HAP-1 (cell line): ENCODE measurements around the gene AUTS2.

Source experiments
- DNase-seq, 2 experiments: peaks; one replicate each; pipeline ENCODE4 v3.0.0-alpha.2; 2016 to 2020; ENCODE audit warnings: low spot score in 2 of 2
- H3K27me3 ChIP-seq: fragments of 250-450 bp; sonication (Bioruptor Pico); 2 replicates; pipeline ENCODE4 v1.5.1; 2020; ENCODE audit warnings: low read depth, mild to moderate bottlenecking, moderate library complexity
- H3K36me3 ChIP-seq: fragments of 250-450 bp; sonication (Bioruptor Pico); replicated peaks from 2 replicates; pipeline ENCODE4 v1.5.1; 2020; ENCODE audit warnings: mild to moderate bottlenecking
- H3K4me1 ChIP-seq: fragments of 250-450 bp; sonication (Bioruptor Pico); 2 replicates; pipeline ENCODE4 v1.5.1; 2020; ENCODE audit warnings: mild to moderate bottlenecking
- H3K4me3 ChIP-seq: fragments of 250-450 bp; sonication (Bioruptor Pico); 2 replicates; pipeline ENCODE4 v1.5.1; 2020; ENCODE audit warnings: mild to moderate bottlenecking, moderate library complexity
- H3K9me3 ChIP-seq: fragments of 250-450 bp; sonication (Bioruptor Pico); 2 replicates; pipeline ENCODE4 v1.5.1; 2020; ENCODE audit warnings: mild to moderate bottlenecking, moderate library complexity
- in situ Hi-C: fragments of 300-500 bp; cut with MboI; formaldehyde crosslinking; loops from 3 replicates; pipeline ENCODE4 v1.14.3; 2020; ENCODE audit warnings: low sequenced_read_pairs, inconsistent platforms, mixed read lengths

AUTS2 gene

DNA sequence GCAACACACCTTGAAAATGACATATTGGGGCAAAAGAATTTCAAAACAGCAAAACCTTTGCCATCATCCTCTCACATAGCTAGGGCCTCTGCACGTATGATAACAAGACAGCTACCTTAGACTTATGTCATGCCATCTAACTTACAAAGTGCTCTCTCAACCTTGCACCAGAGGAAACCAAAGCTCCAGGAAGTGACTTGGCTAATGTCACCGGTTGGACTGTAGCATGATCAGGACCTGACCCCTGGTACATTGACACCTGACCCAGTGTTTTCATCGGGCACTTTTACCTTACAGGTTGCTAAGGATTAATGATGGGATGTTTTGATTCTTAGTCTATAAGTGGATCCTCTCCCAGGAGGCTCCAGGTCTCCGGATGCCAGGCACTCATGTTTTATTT lies 1003.8 kb downstream of the AUTS2 start:
- H3K9me3 ChIP-seq: 0 out of 2 replicates have a peak, but pooled peaks cover 4% of the 10 kb centered on the region
- H3K36me3 ChIP-seq: no peaks in the 10 kb centered on the region
- no peak overlapping the region for H3K4me3 ChIP-seq
- in situ Hi-C loops: no loop called here
- no peaks in the 10 kb centered on the region for H3K27me3 ChIP-seq
- DNase-seq: no peak
- no peaks in the 10 kb centered on the region for H3K4me1 ChIP-seq

DNA sequence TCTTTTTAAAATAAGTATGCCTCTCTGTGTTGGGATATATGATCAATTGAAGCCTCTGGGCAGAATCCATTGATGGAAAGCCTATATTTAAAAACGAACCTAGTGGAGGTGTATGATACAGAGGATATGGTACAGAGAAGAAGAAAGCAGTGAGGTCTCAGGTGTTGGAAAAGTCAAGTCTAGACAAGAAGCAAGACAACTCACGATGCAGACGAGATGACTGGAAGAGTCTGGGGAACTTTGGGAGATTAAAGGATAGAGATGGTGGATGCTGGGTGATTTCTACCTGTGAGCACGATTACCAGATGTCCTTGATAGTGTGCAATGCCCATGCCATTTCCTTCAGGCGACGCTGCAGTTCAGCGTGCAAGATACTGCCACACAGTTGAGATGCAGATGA lies 1009.0 kb downstream of the AUTS2 start:
- no peaks in the 10 kb centered on the region for H3K4me1 ChIP-seq
- in situ Hi-C loops: no loop called here
- H3K36me3 ChIP-seq: no peaks in the 10 kb centered on the region
- no peaks in the 10 kb centered on the region for H3K27me3 ChIP-seq
- no peaks in the 10 kb centered on the region for H3K9me3 ChIP-seq
- DNase-seq: no peak
- no peak overlapping the region for H3K4me3 ChIP-seq

GRCh38 chr7:70607759-70608158 lies 1009.5 kb downstream of the AUTS2 start:
- no peaks in the 10 kb centered on the region for H3K4me1 ChIP-seq
- H3K9me3 ChIP-seq: no peaks in the 10 kb centered on the region
- in situ Hi-C loops: no loop called here
- no peaks in the 10 kb centered on the region for H3K27me3 ChIP-seq
- no peaks in the 10 kb centered on the region for H3K36me3 ChIP-seq
- DNase-seq: no peak
- H3K4me3 ChIP-seq: no peak overlapping the region

- no peaks in the 10 kb centered on the region for H3K9me3 ChIP-seq
- in situ Hi-C loops: no loop called here
- no peak for DNase-seq
- no peak overlapping the region for H3K4me3 ChIP-seq
- no peaks in the 10 kb centered on the region for H3K36me3 ChIP-seq
- no peaks in the 10 kb centered on the region for H3K4me1 ChIP-seq
- no peaks in the 10 kb centered on the region for H3K27me3 ChIP-seq
Observed at GRCh38 chr7:70608229-70608628, 1010.0 kb downstream of the AUTS2 start.

DNA sequence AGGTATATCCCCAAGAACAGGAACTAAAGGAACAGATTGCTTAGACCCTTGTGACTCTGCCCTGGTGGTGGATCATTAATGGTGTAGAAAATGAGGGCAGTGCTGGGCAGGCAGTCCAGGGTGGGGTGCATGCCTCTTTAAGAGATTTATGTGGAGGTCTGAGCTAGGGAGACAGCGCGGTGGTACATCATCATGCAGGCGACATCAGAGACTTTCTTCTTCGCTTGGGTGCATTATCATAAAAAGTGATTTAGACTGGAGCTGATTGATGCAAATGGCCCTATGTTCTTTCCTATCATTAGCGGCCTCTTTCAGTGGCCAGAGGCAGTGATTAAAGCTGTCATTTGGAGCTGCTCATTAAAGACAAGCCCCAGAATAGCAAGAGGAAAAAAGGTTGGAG lies 1014.5 kb downstream of the AUTS2 start:
- Histone ChIP-seq H3K4me3 (no peak overlapping the region), H3K9me3 (no peaks in the 10 kb centered on the region), H3K27me3 (no peaks in the 10 kb centered on the region), H3K4me1 (no peaks in the 10 kb centered on the region), H3K36me3 (no peaks in the 10 kb centered on the region)
- no peak for DNase-seq
- in situ Hi-C loops: no loop called here

GRCh38 chr7:70614237-70615045 lies 1016.2 kb downstream of the AUTS2 start:
- H3K27me3 ChIP-seq: no peaks in the 10 kb centered on the region
- DNase-seq: peak in 1 of 2 experiments; percentile 41
- in situ Hi-C loops: no loop called here
- no peaks in the 10 kb centered on the region for H3K4me1 ChIP-seq
- H3K36me3 ChIP-seq: no peaks in the 10 kb centered on the region
- H3K9me3 ChIP-seq: no peaks in the 10 kb centered on the region
- no peak overlapping the region for H3K4me3 ChIP-seq

GRCh38 chr7:70615066-70615606 lies 1016.9 kb downstream of the AUTS2 start:
- Histone ChIP-seq H3K4me3 (no peak overlapping the region), H3K9me3 (no peaks in the 10 kb centered on the region), H3K36me3 (no peaks in the 10 kb centered on the region), H3K27me3 (no peaks in the 10 kb centered on the region), H3K4me1 (no peaks in the 10 kb centered on the region)
- in situ Hi-C loops: no loop called here
- no peak for DNase-seq

DNA sequence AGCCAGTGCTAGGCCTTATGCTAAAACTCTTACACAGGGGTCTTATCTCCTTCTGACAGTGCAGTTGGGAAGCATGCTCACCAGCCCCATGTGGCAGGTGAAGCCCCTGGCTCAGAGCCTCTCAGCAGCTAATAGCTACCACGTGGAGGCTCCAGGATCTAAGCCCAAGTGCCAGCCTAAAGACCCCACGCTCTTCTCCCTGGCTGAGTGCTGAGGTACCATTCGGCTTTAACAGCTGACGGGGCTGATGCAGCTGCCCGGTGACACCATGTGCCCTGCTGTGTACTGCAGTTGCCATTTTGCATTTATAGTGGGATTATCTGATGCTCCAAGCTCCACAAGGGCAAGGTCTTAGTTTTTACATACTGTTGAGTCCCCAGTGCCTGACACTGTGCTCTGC lies 1017.9 kb downstream of the AUTS2 start:
- Histone ChIP-seq H3K27me3 (no peaks in the 10 kb centered on the region), H3K4me1 (no peaks in the 10 kb centered on the region), H3K36me3 (no peaks in the 10 kb centered on the region), H3K9me3 (no peaks in the 10 kb centered on the region), H3K4me3 (no peak overlapping the region)
- DNase-seq: no peak
- in situ Hi-C loops: no loop called here

GRCh38 chr7:70616821-70617220 lies 1018.5 kb downstream of the AUTS2 start:
- Histone ChIP-seq H3K9me3 (no peaks in the 10 kb centered on the region), H3K4me1 (no peaks in the 10 kb centered on the region), H3K4me3 (no peak overlapping the region), H3K36me3 (no peaks in the 10 kb centered on the region), H3K27me3 (no peaks in the 10 kb centered on the region)
- DNase-seq: no peak
- in situ Hi-C loops: no loop called here

DNA sequence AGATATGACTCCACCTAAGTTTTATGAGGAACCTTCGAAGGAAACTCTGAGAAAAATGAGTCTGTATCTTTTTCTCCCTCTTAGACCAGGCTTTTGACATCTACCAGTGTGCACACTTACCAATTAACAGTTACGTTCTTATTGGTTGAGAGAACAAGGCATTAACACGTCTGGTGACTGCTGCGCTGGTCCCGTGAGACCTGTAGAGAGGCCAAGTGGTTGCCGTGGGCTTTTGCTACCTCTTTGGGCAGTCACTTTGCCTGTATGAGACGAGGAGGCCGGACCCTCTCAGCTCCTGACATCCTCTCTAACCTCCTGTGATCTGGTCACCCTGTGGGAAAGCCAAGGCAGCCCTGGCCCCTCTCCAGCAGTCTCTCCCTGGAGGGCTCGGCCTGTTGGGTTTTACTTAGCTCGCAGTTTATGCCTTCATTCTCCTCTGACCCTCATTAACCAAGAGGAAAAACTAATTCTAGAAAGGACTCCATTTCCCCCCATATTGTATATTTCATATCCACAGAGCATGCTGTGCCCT lies 1019.8 kb downstream of the AUTS2 start:
- H3K27me3 ChIP-seq: no peaks in the 10 kb centered on the region
- in situ Hi-C loops: no loop called here
- H3K9me3 ChIP-seq: no peaks in the 10 kb centered on the region
- DNase-seq: no peak
- no peaks in the 10 kb centered on the region for H3K36me3 ChIP-seq
- no peaks in the 10 kb centered on the region for H3K4me1 ChIP-seq
- no peak overlapping the region for H3K4me3 ChIP-seq

- Histone ChIP-seq H3K4me3 (no peak overlapping the region), H3K9me3 (no peaks in the 10 kb centered on the region), H3K4me1 (no peaks in the 10 kb centered on the region), H3K27me3 (no peaks in the 10 kb centered on the region), H3K36me3 (no peaks in the 10 kb centered on the region)
- in situ Hi-C loops: no loop called here
- no peak for DNase-seq
Observed at GRCh38 chr7:70619130-70619529, 1020.9 kb downstream of the AUTS2 start.

GRCh38 chr7:70619659-70620058 lies 1021.4 kb downstream of the AUTS2 start:
- H3K4me3 ChIP-seq: no peak overlapping the region
- no peaks in the 10 kb centered on the region for H3K9me3 ChIP-seq
- H3K4me1 ChIP-seq: no peaks in the 10 kb centered on the region
- DNase-seq: no peak
- H3K36me3 ChIP-seq: no peaks in the 10 kb centered on the region
- in situ Hi-C loops: no loop called here
- H3K27me3 ChIP-seq: no peaks in the 10 kb centered on the region

- in situ Hi-C loops: no loop called here
- H3K4me1 ChIP-seq: no peaks in the 10 kb centered on the region
- no peak for DNase-seq
- H3K27me3 ChIP-seq: no peaks in the 10 kb centered on the region
- H3K9me3 ChIP-seq: no peaks in the 10 kb centered on the region
- no peak overlapping the region for H3K4me3 ChIP-seq
- H3K36me3 ChIP-seq: no peaks in the 10 kb centered on the region
Observed at GRCh38 chr7:70620333-70621055, 1022.2 kb downstream of the AUTS2 start.

DNA sequence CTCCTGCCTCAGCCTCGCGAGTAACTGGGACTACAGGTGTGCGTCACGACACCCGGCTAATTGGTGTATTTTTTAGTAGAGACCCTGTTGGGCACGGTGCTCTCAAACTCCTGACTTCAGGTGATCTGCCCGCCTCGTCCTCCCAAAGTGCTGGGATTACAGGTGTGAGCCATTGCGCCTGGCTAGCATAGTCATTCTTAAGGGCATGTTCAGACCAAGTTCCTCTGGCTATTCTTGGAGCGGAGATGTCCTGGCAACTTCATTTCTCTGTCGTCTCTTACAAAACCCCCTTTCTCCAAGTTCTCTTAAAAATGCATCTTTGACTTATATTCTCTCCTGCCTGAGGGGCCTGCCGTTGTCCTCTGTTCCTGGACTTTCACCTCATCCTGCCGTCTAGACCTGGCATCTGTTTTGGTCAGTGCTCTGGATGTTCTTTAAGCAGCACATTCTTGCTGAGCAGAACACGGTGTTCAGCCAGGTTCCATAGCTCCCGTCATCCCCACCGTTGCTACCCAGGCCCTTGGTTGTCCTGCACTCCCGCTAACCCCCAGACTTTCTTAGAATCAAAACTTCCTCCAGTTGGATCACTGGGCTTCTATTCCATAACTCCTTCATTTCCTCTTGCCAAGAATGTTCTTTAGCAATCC lies 1023.8 kb downstream of the AUTS2 start:
- H3K4me1 ChIP-seq: no peaks in the 10 kb centered on the region
- H3K9me3 ChIP-seq: no peaks in the 10 kb centered on the region
- H3K4me3 ChIP-seq: no peak overlapping the region
- in situ Hi-C loops: no loop called here
- no peaks in the 10 kb centered on the region for H3K27me3 ChIP-seq
- H3K36me3 ChIP-seq: no peaks in the 10 kb centered on the region
- DNase-seq: no peak
